Measurements from ENCODE around the gene ERICH4. TPM values are rescaled to one million over a fixed set of nuclear protein-coding genes. Genes with fewer than 3 reads are reported as not detected.
A peak's percentile ranks its signal among the peaks of the same experiment; 100 is the strongest.

Gene ERICH4
- total RNA-seq, 1 experiment from 2014 or later = not detected

DNA sequence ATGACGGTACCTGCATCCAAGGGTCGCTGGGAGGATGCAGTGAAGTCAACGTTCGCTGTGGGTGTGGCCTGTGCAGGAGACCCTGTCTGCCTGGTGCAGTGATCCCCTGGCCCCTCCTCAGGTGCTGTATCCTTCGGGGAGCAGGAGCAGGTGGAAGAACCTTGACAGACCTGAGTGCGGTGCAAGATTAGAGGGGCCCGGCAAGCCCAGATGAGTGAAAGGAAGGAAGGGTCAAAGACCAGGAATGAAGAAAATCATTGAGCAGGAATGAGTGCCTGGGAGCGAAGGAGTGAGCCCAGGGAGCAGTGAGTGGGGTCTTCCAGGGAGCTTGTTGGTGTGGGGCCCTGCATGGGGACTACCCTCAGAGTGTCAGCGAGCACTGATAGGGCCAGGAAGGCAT, 28.5 kb upstream of the ERICH4 start:
- no peak for DNase-seq (ENCODE audit: low spot score)

GRCh38 chr19:41415154-41415571, 27.8 kb upstream of the ERICH4 start:
- no peak for DNase-seq (ENCODE audit: low spot score)

GRCh38 chr19:41416194-41416674, 26.7 kb upstream of the ERICH4 start:
- DNase-seq (ENCODE audit: low spot score) = no peak

DNA sequence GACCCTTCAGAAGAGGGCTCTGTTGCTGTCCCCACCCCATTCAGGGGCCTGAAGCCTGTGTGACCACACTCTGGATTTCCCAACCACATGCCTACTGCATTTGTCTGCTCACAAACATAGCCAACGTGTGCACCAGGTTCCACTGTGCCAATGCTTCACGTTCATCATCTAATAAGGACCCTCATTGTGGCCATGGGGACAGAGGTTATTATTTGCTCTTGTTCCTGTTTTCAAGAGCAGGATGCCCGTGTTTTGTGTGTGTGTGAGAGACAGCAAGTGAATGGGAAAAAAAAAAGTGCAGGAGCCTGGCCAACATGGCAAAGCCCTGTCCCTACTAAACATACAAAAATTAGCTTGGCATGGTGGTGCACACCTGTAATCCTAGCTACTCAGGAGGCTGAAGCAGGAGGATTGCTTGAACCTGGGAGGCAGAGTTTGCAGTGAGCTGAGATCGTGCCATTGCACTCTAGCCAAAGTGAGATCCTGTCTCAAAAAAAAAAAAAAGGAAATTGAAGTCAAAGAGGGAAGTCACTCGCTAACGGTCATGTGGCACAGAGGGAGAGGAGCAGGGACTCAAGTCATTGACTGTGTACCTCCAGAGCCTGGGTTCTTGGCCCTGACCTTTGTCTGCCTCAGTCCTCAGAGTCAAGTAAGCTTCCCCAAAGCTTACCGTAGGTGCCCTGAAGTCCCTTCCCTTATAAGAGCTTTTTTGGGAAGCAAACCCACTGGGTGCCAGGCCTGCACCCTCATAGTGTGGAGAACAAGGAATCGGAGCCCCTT, 22.7 kb upstream of the ERICH4 start:
- no peak for DNase-seq (ENCODE audit: low spot score)

DNA sequence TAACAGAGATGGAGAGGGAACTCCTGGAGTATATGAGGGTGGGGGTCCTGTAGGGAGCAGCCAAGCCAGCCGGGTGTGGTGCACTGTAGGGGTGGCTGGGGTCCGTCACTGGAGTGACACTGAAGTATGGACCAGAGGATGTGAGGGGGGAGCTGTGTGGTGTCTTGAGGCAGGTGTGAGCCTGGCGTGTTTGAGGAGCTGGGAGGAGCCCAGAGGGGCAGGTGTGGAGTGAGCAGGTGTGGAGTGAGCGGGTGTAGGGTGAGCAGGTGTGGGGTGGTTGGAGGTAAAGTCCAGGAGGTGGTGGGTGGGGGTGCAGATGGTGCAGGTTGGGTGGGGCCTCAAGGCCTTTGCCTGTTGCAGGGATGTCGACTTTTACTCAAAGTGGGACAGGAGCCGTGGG, 21.6 kb upstream of the ERICH4 start:
- DNase-seq (ENCODE audit: low spot score) = no peak

DNA sequence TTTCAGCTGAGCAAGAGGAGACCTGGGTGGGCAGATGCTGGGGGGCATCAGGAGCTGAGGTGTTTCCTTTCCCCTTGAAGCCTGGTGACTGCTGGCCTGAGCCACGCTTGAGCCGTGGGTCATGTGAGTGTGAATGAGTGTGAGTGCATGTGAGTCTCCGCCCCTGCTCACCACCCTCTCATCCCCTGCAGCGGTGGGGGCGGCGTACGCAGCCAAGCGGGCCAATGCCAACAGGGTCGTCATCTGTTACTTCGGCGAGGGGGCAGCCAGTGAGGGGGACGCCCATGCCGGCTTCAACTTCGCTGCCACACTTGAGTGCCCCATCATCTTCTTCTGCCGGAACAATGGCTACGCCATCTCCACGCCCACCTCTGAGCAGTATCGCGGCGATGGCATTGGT, 21.0 kb upstream of the ERICH4 start:
- DNase-seq (ENCODE audit: low spot score) = no peak

DNA sequence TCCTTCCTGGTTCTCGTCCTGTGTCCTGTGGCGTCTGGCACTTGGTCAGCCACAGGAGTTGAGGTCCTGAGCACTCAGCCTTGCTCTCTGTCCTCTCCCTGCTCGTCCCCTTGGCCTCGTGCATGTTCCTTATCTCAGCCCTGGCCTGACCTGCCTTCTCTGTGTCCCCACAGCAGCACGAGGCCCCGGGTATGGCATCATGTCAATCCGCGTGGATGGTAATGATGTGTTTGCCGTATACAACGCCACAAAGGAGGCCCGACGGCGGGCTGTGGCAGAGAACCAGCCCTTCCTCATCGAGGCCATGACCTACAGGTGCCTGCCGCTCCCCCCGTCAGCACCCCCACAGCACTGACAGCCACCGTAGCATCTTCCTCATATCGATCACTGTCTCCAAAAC, 20.5 kb upstream of the ERICH4 start:
- DNase-seq (ENCODE audit: low spot score) = no peak

- no peak for DNase-seq (ENCODE audit: low spot score)
Observed at GRCh38 chr19:41422955-41423354, 20.0 kb upstream of the ERICH4 start.

GRCh38 chr19:41424335-41425173, 18.4 kb upstream of the ERICH4 start:
- no peak for DNase-seq (ENCODE audit: low spot score)

GRCh38 chr19:41425174-41426115, 17.5 kb upstream of the ERICH4 start:
- DNase-seq (ENCODE audit: low spot score) = no peak

DNA sequence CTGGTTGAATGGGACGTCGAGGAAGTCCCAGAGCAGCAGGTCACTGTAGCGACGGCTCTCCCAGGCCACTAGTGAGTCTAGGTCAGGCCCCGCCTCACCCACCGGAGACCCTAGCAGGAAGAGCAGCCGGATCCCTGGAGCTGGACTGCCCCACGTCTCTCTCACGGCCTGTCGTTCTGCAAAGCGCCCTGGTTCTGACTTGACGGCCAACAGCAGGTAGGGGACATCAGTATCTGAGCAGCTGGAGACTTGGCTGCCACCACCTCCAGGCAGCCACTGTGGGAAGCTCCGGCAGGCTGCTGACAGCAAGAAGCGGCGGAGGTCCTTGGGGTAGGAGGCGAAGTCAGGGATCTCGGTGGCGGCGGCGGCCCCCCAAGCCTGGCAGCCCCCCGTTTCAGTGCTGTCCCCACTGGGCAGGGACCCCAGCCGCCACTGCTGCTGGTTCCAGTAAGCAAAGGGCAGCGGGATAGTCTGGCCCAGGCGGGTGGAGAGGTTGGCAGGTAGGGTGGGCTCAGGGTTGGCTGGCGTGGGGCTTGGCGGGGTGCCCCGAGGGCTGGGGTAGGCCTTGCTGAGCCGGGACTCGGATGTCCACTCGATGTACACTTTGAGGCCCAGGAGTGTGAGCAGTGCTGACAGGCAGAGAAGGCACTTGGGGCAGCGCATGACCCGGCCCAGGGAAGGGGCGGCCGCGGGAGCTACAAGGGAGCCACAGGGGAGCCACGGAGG, 16.7 kb upstream of the ERICH4 start:
- no peak for DNase-seq (ENCODE audit: low spot score)

DNA sequence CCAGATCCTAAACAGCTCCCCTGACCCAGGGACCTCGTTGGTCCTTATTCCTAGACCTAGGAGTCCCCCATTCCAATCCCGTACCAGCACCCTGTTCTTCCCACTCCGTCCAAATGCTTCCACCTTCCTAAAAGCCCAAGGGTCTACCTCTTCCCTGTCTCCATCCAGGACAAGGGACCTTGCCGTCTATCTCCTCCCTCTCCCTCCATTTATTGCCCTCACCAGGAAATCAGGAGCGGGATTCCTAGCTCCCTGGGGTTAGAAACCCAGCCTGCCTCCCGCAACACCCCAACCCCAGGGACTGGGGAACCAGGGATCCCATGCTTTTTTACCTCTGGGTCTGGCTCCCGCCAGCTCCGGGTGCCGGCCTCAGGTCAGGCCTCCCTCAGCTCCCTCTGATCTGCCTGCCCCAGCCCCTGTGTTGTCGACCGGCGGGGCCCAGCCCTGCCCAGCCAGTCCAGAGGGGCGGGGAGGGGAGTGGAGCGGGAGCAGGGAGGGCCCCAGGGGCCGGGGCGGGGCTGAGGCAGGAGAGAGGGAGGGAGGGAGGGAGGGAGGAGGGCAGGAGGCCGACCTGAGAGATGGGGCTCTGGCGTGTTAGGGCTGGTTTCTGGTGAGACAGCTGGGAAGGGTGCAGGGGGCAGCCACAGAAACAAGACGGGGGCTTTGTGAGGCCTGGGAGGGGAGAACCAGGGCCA, 15.9 kb upstream of the ERICH4 start, which contains the start of gene B3GNT8:
TSS of gene B3GNT8 (minus strand) at position 423 of the 695 bp plus-strand sequence. CDS start 596 bp downstream, outside the sequence.
- peak; percentile 82 for DNase-seq (ENCODE audit: low spot score)

DNA sequence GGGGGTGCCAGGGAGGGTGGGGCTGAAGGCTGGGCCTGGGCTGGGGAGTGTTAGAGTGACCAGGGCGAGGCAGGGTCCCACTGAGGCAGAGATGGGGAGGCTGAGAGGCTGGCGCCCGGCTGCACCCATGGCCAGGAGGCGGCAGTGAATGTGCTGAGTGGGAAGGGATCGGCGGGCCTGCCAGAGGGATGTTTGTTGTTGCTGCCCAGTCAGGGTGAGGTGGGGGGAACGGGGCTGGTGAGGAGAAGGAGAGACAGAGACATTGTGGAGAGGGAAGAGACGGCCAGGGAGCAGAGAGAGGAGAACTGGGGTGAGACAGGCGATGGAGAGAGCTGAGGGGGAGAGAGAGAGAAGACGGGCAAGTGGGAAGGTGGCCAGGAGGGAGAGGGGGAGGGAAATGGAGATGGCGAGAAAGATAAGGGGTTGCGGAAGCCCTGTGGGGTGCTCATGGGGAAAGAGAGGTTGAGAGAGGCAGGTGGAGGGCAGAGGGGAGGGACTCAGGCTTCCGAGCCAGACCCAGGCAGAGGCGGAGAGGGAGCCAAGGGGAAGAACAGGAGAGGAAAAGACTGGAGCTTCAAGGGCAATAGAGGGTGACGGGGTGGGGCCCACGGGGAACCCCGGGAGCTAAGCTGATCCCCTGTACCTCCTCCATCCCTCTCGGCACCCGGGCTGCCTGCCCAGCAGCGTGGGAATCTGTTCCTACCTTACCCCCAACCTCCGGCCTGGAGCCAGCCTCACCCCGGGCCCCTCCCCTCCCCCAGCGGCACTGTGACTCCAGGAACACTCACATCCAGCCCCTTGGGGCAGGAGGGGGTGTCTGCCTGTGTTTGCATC, 15.1 kb upstream of the ERICH4 start:
- peak; percentile 35 for DNase-seq (ENCODE audit: low spot score)

GRCh38 chr19:41428481-41428859, 14.5 kb upstream of the ERICH4 start:
- DNase-seq (ENCODE audit: low spot score) = no peak

- no peak for DNase-seq (ENCODE audit: low spot score)
Observed at GRCh38 chr19:41430922-41431321, 12.0 kb upstream of the ERICH4 start.

- peak; percentile 61 for DNase-seq (ENCODE audit: low spot score)
Observed at GRCh38 chr19:41431426-41432386, 11.2 kb upstream of the ERICH4 start.

DNA sequence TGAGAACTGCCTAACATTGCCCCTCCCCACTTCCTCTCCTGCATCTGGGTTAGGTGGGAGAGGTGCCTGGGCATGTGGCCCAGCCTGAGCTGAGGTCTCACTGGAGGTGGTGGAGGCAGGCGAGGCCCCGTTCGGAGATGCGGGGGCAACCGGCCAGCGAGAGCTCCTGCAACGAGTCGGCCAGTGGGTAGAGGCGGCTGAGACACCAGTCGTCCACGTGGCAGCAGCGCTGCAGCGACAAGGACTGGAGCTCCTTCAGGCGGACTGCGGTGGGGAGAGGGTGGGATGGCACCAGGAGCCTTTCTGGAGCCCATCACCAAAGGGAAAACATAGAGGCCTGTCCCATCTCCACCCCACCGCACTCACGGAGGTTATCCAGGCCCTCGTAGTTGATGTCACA, 9.8 kb upstream of the ERICH4 start:
- no peak for DNase-seq (ENCODE audit: low spot score)

DNA sequence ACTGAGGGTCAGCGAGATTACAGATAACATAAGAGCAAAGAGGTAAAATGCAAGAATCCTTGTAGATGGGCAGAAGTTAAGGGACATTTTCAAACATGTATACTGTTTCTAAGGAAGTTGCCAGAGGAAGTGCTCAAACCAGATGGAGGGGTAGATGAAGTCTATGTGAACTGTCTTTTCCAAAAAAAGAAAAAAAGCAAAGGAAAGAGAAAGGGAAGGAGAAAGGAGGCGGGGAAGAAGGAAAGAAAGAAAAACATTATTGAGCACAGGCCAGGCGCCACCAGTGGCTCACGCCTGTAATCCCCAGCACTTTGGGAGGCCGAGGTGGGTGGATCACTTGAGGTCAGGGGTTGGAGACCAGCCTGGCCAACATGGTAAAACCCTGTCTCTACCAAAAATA, 8.5 kb upstream of the ERICH4 start:
- no peak for DNase-seq (ENCODE audit: low spot score)

All from HT-29 (cell line).